SKM-1 (cell line): ENCODE results near the gene PKP2.

ENCODE experiments used
- DNase-seq: peaks from one replicate; lab custom pipeline; 2025; ENCODE audit not compliant: unreplicated experiment; lab: John Stamatoyannopoulos, UW

Gene PKP2

DNA sequence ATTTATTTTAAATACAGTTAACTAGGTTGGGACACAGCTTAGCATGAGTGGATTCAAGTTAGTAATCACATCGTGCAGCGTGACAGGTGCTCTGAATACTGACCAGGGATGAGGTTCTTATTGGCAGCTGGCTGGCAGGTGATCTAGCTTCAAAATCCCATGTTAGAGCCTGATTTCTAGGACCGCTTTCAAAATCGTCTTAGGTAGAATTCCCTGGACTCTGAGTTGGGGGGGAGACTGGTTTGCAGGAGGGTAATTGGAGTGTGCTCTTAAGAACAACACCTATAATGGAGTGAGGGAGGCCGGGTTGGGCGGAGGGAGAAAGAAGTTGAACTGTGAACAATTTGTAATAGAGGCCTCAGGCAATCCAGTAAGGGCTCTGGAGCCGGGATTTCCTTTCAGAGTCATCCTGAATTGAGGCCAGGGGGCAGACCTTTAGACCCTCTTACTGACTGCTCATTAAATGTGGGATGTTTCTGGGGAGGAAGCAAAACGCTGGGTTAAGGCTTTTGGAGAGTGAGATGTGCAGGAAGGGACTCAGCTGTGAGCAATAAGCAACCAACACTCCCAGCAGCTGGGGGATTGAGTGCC is 140.0 kb downstream of the PKP2 start:
- no peak for DNase-seq

DNA sequence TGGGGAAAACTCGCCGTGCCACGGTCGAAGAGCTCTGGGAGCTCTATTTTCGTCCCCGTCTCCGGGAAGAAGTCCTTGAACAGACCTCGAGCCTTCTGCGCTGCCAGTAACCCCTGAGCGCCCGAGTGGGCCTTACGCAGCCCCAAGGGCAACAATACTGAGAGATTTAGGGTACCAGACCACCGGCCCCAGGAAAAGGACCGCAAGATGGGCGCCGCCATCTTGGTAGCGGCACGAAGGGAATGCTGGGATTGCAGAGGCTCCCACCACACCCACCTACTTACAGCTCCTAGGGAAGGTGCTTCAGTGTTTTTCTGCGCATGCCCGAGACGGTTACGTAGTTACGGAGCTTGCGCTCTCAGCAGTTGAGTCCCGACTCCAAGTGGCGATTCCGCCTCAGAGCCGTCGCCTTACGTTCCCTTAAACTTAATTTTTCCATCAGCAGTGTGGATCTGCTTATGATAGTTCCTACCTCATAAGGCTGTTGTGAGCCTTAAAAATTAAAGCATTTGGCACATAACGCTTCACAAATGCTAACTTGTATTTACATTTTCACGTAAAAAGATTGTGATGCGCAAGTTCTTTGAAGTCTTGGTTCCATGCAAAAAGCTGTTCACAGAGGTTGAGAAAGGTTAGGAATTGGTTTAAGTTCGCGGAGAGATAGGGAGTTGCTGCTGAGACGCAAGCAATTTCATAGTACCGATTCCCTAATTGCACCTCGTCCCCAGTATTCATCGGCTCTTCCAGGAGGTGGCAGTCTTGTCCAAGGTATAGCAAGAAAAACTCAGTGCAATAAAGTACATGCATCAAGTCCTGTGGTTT is 140.7 kb downstream of the PKP2 start, which contains the start of gene YARS2:
YARS2 (minus strand) TSS at position 244 of the 822 bp plus-strand sequence; CDS start at position 221, 23 bp downstream.
- peak; percentile 67 for DNase-seq

- peak; percentile 15 for DNase-seq
Measured at GRCh38 chr12:32755051-32755653, 141.4 kb downstream of the PKP2 start.

DNA sequence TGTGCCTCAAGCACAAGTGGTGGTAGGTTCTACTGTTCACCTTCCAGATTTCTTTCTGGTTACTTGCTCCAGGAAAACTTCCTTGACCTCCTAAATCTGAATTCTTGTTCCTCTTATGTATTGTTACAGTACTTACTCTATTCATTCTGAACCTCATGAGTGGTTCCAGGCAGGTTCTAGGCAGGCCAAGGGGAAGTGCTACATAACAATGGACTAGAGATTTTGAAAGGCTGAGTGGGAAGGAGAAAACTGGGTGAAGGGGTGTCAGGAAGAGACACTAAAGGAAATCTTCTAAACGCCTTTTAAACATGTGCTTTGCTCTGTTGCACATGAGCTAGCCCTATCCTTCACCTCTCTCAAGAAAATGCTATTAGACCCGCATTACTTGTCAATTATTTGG is 142.5 kb downstream of the PKP2 start:
- no peak for DNase-seq

DNA sequence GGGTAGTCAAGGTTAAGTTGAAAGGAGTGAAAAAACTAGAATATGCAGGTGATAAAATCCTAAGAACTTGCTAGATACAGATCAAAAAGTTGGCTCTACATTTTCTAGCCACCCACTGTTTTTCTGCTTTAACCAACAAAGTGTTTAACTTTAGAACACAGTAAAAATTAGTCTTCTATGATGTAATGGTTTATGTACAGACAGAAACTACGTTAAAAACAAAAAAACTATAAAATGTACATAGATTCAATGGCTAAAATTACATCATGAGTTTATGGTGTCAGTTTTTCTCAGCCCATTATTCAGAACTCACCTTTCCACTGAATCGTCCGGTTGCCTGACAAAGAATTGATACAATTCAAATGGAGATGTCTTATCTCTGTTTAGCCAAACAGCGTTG is 143.0 kb downstream of the PKP2 start:
- DNase-seq, result no peak

DNA sequence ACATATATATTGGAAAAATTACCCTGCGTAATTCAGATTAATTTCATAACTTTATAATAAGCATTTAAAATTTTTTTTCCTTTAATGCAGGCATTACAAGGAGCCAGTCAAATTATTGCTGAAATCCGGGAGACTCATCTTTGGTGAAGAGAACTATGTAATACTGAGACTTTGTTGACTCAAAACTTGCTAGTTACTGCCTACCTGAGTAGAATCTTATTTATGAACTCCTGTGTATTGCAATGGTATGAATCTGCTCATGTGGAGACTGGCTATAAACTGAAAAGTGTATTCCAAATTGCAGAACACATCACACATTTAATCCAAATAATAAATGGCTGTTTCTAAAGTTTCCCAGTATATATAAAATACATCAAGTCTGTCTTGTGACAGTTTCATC is 153.3 kb downstream of the PKP2 start:
- no peak for DNase-seq

- DNase-seq, result no peak
Measured at GRCh38 chr12:32742133-32742532, 154.4 kb downstream of the PKP2 start.
